Measurements from ENCODE around the gene ZNRD2. TPM values are rescaled to one million over a fixed set of nuclear protein-coding genes. Genes with fewer than 3 reads are reported as not detected.

The ZNRD2 gene
- polyA plus RNA-seq, 1 experiment = 23.5 TPM

GRCh38 chr11:65610404-65610803 lies 40.1 kb downstream of the ZNRD2 start:
- no peak for DNase-seq (ENCODE audit: low read depth, low spot score)
- ChIA-PET CTCF (no interaction called here), POLR2A (no interaction called here)
- TF ChIP-seq CTCF (IDR thresholded peaks at IDR 0.05; ENCODE audit: low read depth, low read length) = no peak
- Histone ChIP-seq H3K9me3 (ENCODE audit: control insufficient read depth, insufficient read depth, low read length) (no peaks in the 10 kb centered on the region; the same call in 1 of the 2 replicates), H3K27ac (ENCODE audit: low read depth, low read length) (no peak overlapping the region), H3K27me3 (ENCODE audit: control insufficient read depth, insufficient read depth, low read length) (no peaks in the 10 kb centered on the region), H3K4me3 (ENCODE audit: low read depth, low read length) (peak overlapping the region; percentile 7; the same call in 1 of the 2 replicates)

GRCh38 chr11:65611028-65611757 lies 40.9 kb downstream of the ZNRD2 start:
- no peak for TF ChIP-seq CTCF (IDR thresholded peaks at IDR 0.05; ENCODE audit: low read depth, low read length)
- H3K27me3 ChIP-seq (ENCODE audit: control insufficient read depth, insufficient read depth, low read length) = no peaks in the 10 kb centered on the region
- POLR2A ChIA-PET = no interaction called here
- peak overlapping the region; percentile 31 for H3K27ac ChIP-seq (ENCODE audit: low read depth, low read length)
- DNase-seq (ENCODE audit: low read depth, low spot score) = no peak
- peak overlapping the region; percentile 93 for H3K4me3 ChIP-seq (ENCODE audit: low read depth, low read length)
- CTCF ChIA-PET = no interaction called here
- H3K9me3 ChIP-seq (ENCODE audit: control insufficient read depth, insufficient read depth, low read length) = no peaks in the 10 kb centered on the region; the same call in 1 of the 2 replicates

- Histone ChIP-seq H3K27ac (ENCODE audit: low read depth, low read length) (peak overlapping the region; percentile 39), H3K4me3 (ENCODE audit: low read depth, low read length) (peak overlapping the region; percentile 93), H3K27me3 (ENCODE audit: control insufficient read depth, insufficient read depth, low read length) (no peaks in the 10 kb centered on the region), H3K9me3 (ENCODE audit: control insufficient read depth, insufficient read depth, low read length) (no peaks in the 10 kb centered on the region; the same call in 1 of the 2 replicates)
- no peak for TF ChIP-seq CTCF (IDR thresholded peaks at IDR 0.05; ENCODE audit: low read depth, low read length)
- DNase-seq (ENCODE audit: low read depth, low spot score) = no peak
- POLR2A ChIA-PET = no interaction called here
- CTCF ChIA-PET = interaction anchor here (1.4 kb wide), 1 partner anchor 18 kb away, joined by 6 read pairs; no protein-coding TSS in a partner anchor
Measured at GRCh38 chr11:65611758-65612603, 41.7 kb downstream of the ZNRD2 start.

GRCh38 chr11:65612691-65613090 lies 42.4 kb downstream of the ZNRD2 start:
- ChIA-PET CTCF (interaction anchor here (1.4 kb wide), 2 partner anchors 19 to 71 kb away, joined by 6 to 8 read pairs; no protein-coding TSS in a partner anchor), POLR2A (no interaction called here)
- H3K9me3 ChIP-seq (ENCODE audit: control insufficient read depth, insufficient read depth, low read length) = no peaks in the 10 kb centered on the region; the same call in 1 of the 2 replicates
- no peaks in the 10 kb centered on the region for H3K27me3 ChIP-seq (ENCODE audit: control insufficient read depth, insufficient read depth, low read length)
- no peak for TF ChIP-seq CTCF (IDR thresholded peaks at IDR 0.05; ENCODE audit: low read depth, low read length)
- DNase-seq (ENCODE audit: low read depth, low spot score) = no peak
- H3K4me3 ChIP-seq (ENCODE audit: low read depth, low read length) = peak overlapping the region; percentile 93
- peak overlapping the region; percentile 39 for H3K27ac ChIP-seq (ENCODE audit: low read depth, low read length)

Measured in AG04450 (cell line).